B cell (primary cell): ENCODE results near the gene SFMBT1. TPM values are rescaled to one million over a fixed set of nuclear protein-coding genes. Genes with fewer than 3 reads are reported as not detected.

Source experiments
- ATAC-seq: fragments of 200-7000 bp; cut with Tn5 transposase; one replicate; pipeline ENCODE4 v1.10.0; 2021; ENCODE audit warnings: low read depth, mild to moderate bottlenecking, moderate number of reproducible peaks, moderate library complexity
- CTCF ChIA-PET: fragments of 350-600 bp; sonication (Branson Sonifier 250); formaldehyde crosslinking; loops from one replicate; lab custom pipeline; 2021; ENCODE audit warnings: antibody characterized with exemption, inconsistent platforms; lab: Charles Lee
- POLR2A ChIA-PET: fragments of 350-600 bp; sonication (Branson Sonifier 250); formaldehyde crosslinking; loops from one replicate; lab custom pipeline; 2021; ENCODE audit warnings: antibody characterized with exemption; lab: Charles Lee
- DNase-seq: peaks from one replicate; pipeline ENCODE4 v3.0.0; 2013
- H2AFZ ChIP-seq: 2 replicates; pipeline ENCODE4 v1.6.1; 2012; ENCODE audit warnings: mild to moderate bottlenecking, low read depth, low read length; ENCODE audit not compliant: insufficient read depth, poor library complexity, severe bottlenecking
- H3K27ac ChIP-seq, 2 donors: 1 replicate in 1 of 2; 2 replicates in 1 of 2; pipeline ENCODE4 v1.5.1; 2012 to 2013; ENCODE audit warnings: low read length in 2 of 2, mild to moderate bottlenecking in 2 of 2, moderate library complexity in 1 of 2
- H3K27me3 ChIP-seq, 4 experiments: fragments of 200-600 bp in 1 of 4; sonication (generic) in 1 of 4; replicated peaks in 1 of 4; 1 replicate in 2 of 4; 2 replicates in 2 of 4; pipeline versions ENCODE4 v1.6.1 to v1.7.0; 2013 to 2016; ENCODE audit warnings: low read length in 3 of 4, mild to moderate bottlenecking in 2 of 4, mixed read lengths in 1 of 4, moderate library complexity in 1 of 4; ENCODE audit not compliant: insufficient read depth in 4 of 4, control insufficient read depth in 3 of 4; ENCODE audit errors: control extremely low read depth in 1 of 4
- H3K36me3 ChIP-seq, 2 experiments: replicated peaks in 1 of 2; 1 replicate in 1 of 2; 2 replicates in 1 of 2; pipeline versions ENCODE4 v1.6.1 to v1.7.1; 2013; ENCODE audit warnings: low read length in 1 of 2; ENCODE audit not compliant: insufficient read depth in 2 of 2, control insufficient read depth in 1 of 2; ENCODE audit errors: control extremely low read depth in 1 of 2, extremely low read depth in 1 of 2
- H3K4me1 ChIP-seq, 2 donors: fragments of 200-600 bp in 1 of 2; sonication (generic) in 1 of 2; 1 replicate in 1 of 2; 2 replicates in 1 of 2; pipeline versions ENCODE4 v1.5.1 to v1.6.1; 2013 to 2017; ENCODE audit warnings: low read length in 2 of 2; ENCODE audit not compliant: control insufficient read depth in 2 of 2, insufficient read depth in 2 of 2
- H3K4me2 ChIP-seq: replicated peaks from 2 replicates; pipeline ENCODE3; 2012; ENCODE audit warnings: mild to moderate bottlenecking, low read depth, low read length; ENCODE audit not compliant: poor library complexity, severe bottlenecking
- H3K4me3 ChIP-seq, 5 experiments: fragments of 200-600 bp in 1 of 5; sonication (generic) in 1 of 5; 1 replicate in 3 of 5; 2 replicates in 2 of 5; pipeline versions ENCODE4 v1.5.1 to v1.7.0; 2011 to 2016; ENCODE audit warnings: low read length in 4 of 5, mild to moderate bottlenecking in 4 of 5, low read depth in 2 of 5, control low read depth in 1 of 5, moderate library complexity in 1 of 5; ENCODE audit not compliant: insufficient read depth in 1 of 5; ENCODE audit errors: control extremely low read depth in 1 of 5, extremely low read depth in 1 of 5
- H3K79me2 ChIP-seq: fragments of 200-600 bp; sonication (generic); one replicate; pipeline ENCODE4 v1.6.0; 2016; ENCODE audit warnings: low read length; ENCODE audit not compliant: control insufficient read depth, insufficient read depth
- H3K9ac ChIP-seq: fragments of 200-600 bp; sonication (generic); 2 replicates; pipeline ENCODE4 v1.6.1; 2017; ENCODE audit warnings: mild to moderate bottlenecking, low read length, moderate library complexity
- H3K9me3 ChIP-seq, 3 donors: one replicate each; pipeline versions ENCODE4 v1.6.1 to v1.7.1; 2013; ENCODE audit warnings: low read length in 2 of 3; ENCODE audit not compliant: control insufficient read depth in 2 of 3, insufficient read depth in 1 of 3; ENCODE audit errors: control extremely low read depth in 1 of 3
- H4K20me1 ChIP-seq: 2 replicates; pipeline ENCODE4 v1.6.0; 2012; ENCODE audit warnings: mild to moderate bottlenecking, low read length; ENCODE audit not compliant: insufficient read depth, control insufficient read depth, poor library complexity, severe bottlenecking
- H3K27ac Mint-ChIP-seq: one replicate; pipeline ENCODE4 v1.8.0; 2021; ENCODE audit warnings: mixed read lengths
- H3K27me3 Mint-ChIP-seq: one replicate; pipeline ENCODE4 v1.8.0; 2021; ENCODE audit warnings: mixed read lengths
- H3K4me1 Mint-ChIP-seq: one replicate; pipeline ENCODE4 v1.8.0; 2021; ENCODE audit warnings: mixed read lengths
- H3K4me3 Mint-ChIP-seq: one replicate; pipeline ENCODE4 v1.8.0; 2021; ENCODE audit warnings: mixed read lengths
- H3K9me3 Mint-ChIP-seq: one replicate; pipeline ENCODE4 v1.8.0; 2022; ENCODE audit warnings: mixed read lengths; ENCODE audit not compliant: insufficient read depth
- CTCF ChIP-seq: fragments of 200-600 bp; IDR thresholded peaks from one replicate; pipeline ENCODE4 v1.8.0; 2022; ENCODE audit warnings: antibody characterized with exemption, mild to moderate bottlenecking
- EZH2 ChIP-seq: IDR thresholded peaks from 2 replicates; pipeline ENCODE4 v1.6.1; 2012; ENCODE audit warnings: borderline replicate concordance, low read depth, mild to moderate bottlenecking, moderate library complexity, low read length; ENCODE audit not compliant: insufficient read depth, poor library complexity, severe bottlenecking
- WGBS: methylation state at CpG from one replicate; pipeline ENCODE4 v1.1.5; 2013; ENCODE audit warnings: missing lambda C conversion rate; ENCODE audit not compliant: insufficient coverage; 5-methylcytosine and 5-hydroxymethylcytosine counted together
- intact Hi-C: fragments of 100-400 bp; cut with micrococcal nuclease; formaldehyde crosslinking; loops from one replicate; pipeline ENCODE4 v1.10.0; 2022
- polyA plus RNA-seq: library from polyadenylated mRNA; depleted of rRNA; stranded (reverse); fragments of >200 nt; gene quantifications from 2 replicates; pipeline ENCODE4 v1.2.3, GENCODE V29; 2012
- total RNA-seq, 2 donors: library from RNA; stranded (reverse); fragments of 120-200 nt in 1 of 2; gene quantifications; 1 replicate in 1 of 2; 2 replicates in 1 of 2; pipeline versions ENCODE4 v1.2.3 to v1.2.4, GENCODE V29; 2013 to 2022

The SFMBT1 gene
- total and polyA plus RNA-seq, 2 donors (not counting 1 experiment from before 2014, with no cell fraction given): 9.9 to 55.8 TPM

- H3K4me3 Mint-ChIP-seq: no peak overlapping the region
- POLR2A ChIA-PET: no interaction called here
These were observed 39.9 kb downstream of the SFMBT1 start for GRCh38 chr3:53005854-53006513.

More at GRCh38 chr3:53005854-53006513, 39.9 kb downstream of the SFMBT1 start:
- Mint-ChIP-seq H3K27ac (no peak overlapping the region), H3K9me3 (no peaks in the 10 kb centered on the region), H3K4me1 (peaks cover 33% of the 10 kb centered on the region), H3K27me3 (no peaks in the 10 kb centered on the region)
- Histone ChIP-seq H3K27ac (no peak overlapping the region), H3K9me3 (no peaks in the 10 kb centered on the region), H3K4me2 (no peak overlapping the region), H3K79me2 (peaks cover 66% of the 10 kb centered on the region), H3K4me1 (peaks cover 8 to 11% of the 10 kb centered on the region in 2 donors), H3K9ac (no peak overlapping the region), H3K27me3 (no peaks in the 10 kb centered on the region), H3K4me3 (no peak overlapping the region), H3K36me3 (no peaks in the 10 kb centered on the region), H4K20me1 (peaks cover 6% of the 10 kb centered on the region), H2AFZ (no peak overlapping the region)
- intact Hi-C loops: loop anchor here (5.0 kb wide), 1 partner anchor 36 kb away; no protein-coding TSS in a partner anchor
- WGBS: 93% methylated on average over 11 of the region's 12 CpGs
- ATAC-seq (no peak), DNase-seq (no peak)
- TF ChIP-seq CTCF (no peak), EZH2 (no peak)
- CTCF ChIA-PET: interaction anchor here (0.6 kb wide), 1 partner anchor 90 kb away, joined by 3 read pairs; no protein-coding TSS in a partner anchor
